Smooth muscle cell of the brain vasculature (primary cell): ENCODE data around the gene ENO3.

Experiments
- DNase-seq: peaks from one replicate; pipeline ENCODE4 v3.0.0-alpha.2; 2012; ENCODE audit warnings: low read depth, low spot score

Gene ENO3

DNA sequence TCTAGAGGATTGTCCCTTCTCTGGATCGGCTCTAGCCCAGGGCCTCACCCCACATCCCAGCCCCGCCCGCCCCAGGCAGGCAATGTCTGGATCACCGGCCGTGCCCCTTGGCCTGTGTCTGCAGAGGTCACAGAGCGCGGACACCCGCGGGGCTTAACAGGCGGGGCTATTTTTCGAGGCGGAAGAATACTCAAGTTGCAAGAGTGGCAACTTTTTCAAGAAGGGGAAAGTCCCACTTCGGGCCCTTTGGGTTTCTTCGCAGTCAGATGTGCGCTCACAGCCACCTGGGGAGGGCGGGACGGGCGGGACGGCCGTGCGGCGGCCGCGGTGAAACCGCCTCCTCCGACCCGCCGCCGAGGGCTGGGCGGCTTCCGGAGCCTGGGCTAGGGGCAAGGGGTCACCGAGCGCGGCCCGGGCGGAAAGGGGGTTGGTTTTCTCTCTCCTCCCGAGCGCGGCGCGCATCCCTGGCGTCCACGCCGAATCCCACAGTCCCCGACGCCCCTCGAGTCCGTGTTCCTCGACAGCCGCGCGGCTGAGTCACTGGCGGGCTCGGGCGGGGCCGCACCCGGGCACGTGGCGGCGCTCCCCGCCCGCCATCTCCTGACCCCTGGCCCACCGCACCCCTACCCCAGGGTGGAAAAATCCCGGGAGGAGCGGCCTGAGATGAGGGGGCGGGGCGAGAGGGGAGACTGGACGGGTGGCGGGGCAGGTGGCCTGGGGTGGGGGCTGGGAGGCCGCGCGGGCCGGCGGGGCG, 1.4 kb upstream of the ENO3 start:
- DNase-seq = no peak

- no peak for DNase-seq
These were observed 709 bp upstream of the ENO3 start for GRCh38 chr17:4950075-4950745.

DNA sequence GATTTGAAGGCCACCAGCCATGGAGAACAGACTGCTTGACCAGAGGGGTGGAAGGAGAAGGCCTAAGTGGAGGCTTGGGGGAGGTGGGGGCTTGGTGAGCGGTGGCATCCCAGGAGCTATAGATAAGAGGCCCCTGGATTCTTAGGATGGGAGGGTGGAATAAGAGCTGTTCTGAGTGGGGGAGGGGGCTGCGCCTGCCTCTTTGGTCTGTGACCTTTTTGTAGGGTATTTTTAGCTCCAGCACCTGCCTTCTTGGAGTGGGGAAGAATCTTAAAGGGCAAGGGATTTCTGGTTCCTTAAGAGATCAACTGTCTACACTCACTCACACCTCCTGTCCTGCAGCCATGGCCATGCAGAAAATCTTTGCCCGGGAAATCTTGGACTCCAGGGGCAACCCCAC, 567 bp downstream of the ENO3 start:
- DNase-seq = no peak

DNA sequence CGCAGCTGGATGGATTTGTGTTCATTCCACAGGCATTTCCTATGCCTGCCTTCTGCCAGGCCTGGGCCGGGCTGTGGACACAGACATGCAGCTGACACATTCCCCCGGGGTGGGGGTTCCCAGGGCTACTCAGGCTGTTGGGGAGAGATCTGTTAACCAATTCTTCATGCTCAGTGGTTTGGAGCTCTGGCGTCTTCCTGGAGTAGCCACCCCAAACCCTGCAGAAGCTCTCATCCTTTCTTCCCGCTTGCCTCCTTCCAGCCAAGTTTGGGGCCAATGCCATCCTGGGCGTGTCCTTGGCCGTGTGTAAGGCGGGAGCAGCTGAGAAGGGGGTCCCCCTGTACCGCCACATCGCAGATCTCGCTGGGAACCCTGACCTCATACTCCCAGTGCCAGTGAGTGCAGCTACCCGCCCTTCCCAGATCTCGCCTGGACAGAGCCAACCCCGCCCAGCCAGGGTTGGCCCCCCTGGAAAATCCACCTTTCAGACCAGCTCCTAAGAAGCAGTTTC, 2.6 kb downstream of the ENO3 start:
- DNase-seq = no peak

DNA sequence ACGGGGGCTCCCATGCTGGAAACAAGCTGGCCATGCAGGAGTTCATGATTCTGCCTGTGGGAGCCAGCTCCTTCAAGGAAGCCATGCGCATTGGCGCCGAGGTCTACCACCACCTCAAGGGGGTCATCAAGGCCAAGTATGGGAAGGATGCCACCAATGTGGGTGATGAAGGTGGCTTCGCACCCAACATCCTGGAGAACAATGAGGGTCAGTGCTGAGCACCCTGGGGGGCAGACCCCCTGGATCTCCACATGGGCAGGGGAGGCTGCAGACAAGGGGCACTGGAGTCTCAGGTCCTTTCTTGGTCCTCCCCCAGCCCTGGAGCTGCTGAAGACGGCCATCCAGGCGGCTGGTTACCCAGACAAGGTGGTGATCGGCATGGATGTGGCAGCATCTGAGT, 4.2 kb downstream of the ENO3 start:
- no peak for DNase-seq

DNA sequence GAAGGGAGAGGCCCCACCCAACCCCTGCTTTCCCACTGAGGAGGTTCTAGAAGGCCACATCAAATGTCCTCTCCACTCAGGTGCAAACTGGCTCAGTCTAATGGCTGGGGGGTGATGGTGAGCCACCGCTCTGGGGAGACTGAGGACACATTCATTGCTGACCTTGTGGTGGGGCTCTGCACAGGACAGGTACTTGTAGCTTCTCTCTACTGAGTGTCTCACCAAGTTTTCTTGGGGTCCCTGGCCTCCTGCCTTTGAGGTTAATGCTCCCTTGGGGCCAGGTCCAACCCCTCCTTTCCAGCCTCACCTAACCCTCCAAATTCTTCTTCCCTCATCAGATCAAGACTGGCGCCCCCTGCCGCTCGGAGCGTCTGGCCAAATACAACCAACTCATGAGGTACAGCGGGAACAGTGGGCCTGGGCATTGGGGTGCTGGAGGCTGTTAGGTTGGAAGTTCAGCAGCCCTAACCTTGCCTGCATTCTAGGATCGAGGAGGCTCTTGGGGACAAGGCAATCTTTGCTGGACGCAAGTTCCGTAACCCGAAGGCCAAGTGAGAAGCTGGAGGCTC, 5.7 kb downstream of the ENO3 start:
- DNase-seq = no peak

- no peak for DNase-seq
These were observed 7.2 kb downstream of the ENO3 start for GRCh38 chr17:4958102-4958501.

- no peak for DNase-seq
These were observed 8.5 kb downstream of the ENO3 start for GRCh38 chr17:4959261-4959965.

DNA sequence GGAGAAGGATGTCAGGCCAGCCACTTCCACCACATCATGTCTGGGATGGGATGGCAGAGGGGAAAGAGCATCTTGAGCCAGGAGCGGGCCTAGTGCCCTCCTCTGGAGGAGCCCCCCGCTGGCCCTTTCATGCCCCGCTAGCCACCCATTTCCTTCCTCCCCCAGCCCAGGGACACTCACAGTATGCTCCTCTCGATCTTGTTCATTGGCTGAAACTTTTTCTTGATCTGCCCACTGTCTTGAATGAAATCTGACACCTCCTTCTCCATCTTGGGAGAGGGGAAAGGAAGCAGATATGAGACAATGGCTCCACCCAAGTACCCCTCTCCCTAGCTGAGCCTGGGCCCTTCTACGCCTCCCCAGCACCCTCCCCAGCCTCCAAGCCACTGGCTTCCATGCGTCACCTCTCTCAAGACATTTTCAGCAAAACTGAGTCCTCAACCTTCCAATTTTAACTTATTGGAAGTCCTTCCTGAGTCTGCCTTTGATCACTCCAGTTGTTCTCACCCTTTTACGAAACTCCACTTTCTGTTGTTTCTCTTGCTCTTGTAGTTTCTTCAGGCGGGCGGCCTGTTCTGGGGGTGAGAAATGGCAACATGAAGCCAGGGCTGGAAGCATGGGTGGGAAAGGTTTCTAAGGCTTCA, 9.5 kb downstream of the ENO3 start:
- no peak for DNase-seq

- DNase-seq = no peak
These were observed 14.5 kb downstream of the ENO3 start for GRCh38 chr17:4965311-4965986.

DNA sequence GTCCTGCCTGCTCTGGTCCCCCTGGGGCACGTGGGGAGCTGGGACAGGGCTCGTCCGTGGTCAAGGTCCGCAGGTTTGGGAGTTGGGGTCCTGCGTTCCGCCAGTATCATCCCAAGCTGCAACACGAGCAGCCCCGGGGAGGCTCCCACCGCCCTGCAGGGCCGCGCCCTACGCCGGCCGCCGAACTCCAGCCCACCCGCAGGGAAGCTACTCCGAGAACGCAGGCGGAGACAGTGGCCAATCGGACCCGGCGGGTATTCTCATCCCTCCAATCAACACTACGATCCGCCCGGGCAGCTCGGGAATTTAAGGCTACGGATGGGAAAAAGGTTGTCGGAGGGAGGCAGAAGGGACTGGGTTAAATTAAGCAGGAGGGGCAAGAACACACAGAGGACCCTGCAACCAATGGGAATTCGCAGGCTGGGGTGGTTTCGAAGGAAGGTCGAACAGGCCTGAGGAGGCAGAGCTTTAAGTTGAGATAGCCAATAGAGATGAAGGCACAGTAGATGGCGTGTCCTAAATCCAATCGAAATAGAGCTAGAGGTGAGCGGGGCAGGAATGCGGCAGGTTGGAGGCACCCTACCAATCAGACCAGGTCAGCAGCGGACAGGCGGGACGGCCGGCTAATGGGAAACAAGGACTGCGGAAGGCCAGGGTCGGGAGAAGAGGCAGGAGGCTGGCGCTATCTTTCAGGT, 16.1 kb downstream of the ENO3 start:
- DNase-seq = peak; percentile 99

DNA sequence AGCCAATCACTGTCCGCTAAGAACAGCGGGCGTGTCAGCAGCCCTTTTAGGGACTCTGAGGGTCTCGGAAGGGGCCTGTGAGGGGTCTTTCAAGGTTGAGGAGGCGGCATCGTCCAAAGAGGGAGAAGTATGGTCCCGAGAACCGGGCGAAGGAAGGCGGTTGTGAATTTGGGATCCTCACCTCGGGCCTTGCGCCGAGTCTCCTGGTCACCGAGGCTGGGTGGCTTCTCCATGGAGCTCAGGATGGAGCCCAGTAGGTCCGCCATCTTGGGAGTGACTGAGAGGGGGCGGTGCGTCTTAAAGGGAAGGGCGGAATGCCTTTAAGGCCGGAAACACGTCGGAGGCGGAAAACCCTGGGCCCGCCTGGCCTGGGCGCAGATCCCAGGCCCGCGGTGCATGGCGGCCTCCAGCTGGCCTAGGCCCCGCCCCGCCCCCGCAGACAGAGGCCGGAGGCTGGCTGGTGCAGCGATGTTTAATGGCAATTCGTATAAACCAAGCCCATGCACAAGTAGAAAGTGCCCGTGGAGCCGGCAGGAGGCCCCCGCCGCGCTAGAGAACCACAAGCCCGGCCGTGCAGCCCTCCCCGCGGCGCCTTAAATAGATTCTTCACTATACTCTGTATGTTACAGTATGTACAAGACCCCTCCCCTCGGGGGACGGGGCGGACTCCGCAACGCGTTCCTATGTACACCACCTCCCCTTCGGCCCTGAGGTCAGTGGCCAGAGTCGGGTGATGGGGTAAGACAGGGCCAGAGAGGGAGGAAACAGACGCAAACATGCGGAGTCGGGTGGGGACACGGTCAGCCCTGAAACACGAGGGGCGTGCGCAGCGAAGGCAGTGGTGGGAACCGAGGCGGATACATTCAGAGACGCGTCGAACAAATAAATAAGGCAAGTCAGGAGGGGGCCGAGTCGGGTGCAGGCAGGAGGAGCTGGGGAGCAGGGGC, 16.9 kb downstream of the ENO3 start, which contains the start of gene SPAG7:
Gene SPAG7, minus strand, starts transcription at position 279 of the 947 bp plus-strand sequence. Its CDS starts 13 bp downstream, at position 266.
- peak; percentile 97 for DNase-seq

DNA sequence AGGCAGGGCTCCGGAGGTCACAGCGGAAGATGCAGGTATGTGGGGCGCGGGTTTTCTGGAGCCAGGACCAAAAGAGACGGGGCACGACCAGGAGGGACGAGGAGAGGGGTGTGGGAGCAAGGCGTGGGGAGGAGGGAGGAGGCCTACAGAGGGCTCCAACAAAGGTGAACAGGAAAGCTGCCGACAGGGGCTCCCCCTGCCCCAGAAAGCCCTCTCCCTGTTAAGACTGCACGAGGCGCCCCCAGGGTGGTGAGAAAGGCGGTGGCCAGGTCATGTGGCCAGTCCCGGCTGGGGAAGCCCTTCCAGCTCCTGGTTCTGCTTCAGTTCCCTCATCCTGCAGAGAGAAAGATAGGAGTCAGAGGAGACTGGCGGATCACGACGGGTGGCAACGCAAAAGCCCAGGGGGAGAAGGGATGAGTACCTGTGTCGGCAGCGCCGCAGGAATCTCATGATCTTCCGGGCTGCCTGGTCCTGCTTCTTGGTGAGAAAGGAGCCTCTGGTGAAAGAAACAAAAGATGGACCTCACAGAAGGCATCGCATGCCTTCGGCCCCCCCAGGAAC, 17.6 kb downstream of the ENO3 start:
- no peak for DNase-seq

DNA sequence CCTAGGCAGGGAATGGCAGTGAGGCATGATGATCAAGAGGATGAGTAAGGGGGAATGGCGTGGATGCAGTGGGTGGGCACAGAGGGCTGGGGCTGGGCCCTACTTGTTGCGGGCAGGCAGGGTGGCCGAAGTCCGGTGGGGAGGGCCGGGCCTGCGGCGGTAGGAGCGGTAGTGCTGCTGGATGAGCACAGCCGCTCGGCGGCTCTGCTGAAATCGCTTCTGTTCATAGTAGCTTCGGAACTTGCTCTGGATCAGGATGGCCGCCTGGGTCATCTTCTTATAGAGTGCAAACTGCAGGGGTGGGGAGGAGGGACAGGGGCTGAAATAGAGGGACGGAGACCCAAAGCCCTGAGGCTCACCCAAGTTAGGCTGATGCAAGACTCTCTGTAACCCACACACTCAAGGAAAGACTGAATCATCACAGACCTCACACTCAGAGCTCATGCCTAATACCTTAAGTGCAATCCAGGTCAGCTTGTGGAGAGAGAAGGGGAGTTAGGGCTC, 18.2 kb downstream of the ENO3 start:
- no peak for DNase-seq

- DNase-seq = no peak
These were observed 18.7 kb downstream of the ENO3 start for GRCh38 chr17:4969551-4970173.

DNA sequence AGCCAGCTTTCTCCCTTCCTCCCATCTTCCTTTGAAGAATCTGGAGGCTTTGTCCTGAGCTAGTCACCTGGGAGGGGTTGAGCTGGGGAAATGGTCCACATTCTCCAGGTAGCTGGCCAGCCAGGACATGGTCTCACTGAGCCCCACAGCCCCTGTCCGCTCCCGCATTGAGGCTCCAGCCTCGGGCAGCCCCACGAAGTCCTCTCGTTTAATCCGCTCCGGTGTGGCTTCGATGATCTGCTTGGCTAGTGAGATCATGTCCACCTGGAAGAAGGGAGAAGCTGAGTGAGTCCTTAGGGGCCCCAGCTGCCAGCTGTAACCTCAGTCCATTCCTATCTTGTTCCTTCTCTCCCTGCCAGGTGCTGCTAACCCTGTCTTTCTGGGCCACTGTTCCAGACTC, 19.4 kb downstream of the ENO3 start:
- DNase-seq = no peak

GRCh38 chr17:4971826-4972225, 20.9 kb downstream of the ENO3 start:
- DNase-seq = no peak

GRCh38 chr17:4972322-4972721, 21.4 kb downstream of the ENO3 start:
- no peak for DNase-seq
